ENCODE data around the gene DIP2B. TPM values are rescaled to one million over a fixed set of nuclear protein-coding genes. Genes with fewer than 3 reads are reported as not detected.
A peak's percentile ranks its signal among the peaks of the same experiment; 100 is the strongest.
"Not testable (repeated sequence)": the region's sequence is repeated elsewhere in the genome, so short reads cannot be mapped to it uniquely, and the experiment has no call there.

The DIP2B gene
- total and polyA plus RNA-seq, 2 donors (not counting 1 experiment from before 2014, with no cell fraction given), result 12.6 to 21.0 TPM

GRCh38 chr12:50488801-50489200, 16.0 kb upstream of the DIP2B start:
- Histone ChIP-seq H3K4me3 (replicated peaks in 1 of 4; ENCODE audit: control extremely low read depth in 1 of 4, insufficient read depth in 1 of 4, low read depth in 3 of 4, low read length in 4 of 4) (no peak overlapping the region), H3K4me2 (ENCODE audit: extremely low read depth, insufficient read depth, low read length) (no peak overlapping the region), H3K27ac (ENCODE audit: insufficient read depth, low read length) (no peak overlapping the region), H3K9me3 (ENCODE audit: control insufficient read depth, insufficient read depth, low read depth, low read length) (no peaks in the 10 kb centered on the region), H3K79me2 (ENCODE audit: control insufficient read depth, insufficient read depth, low read length) (no peaks in the 10 kb centered on the region), H4K20me1 (ENCODE audit: control insufficient read depth, extremely low read depth, insufficient read depth, low read length) (no peaks in the 10 kb centered on the region), H2AFZ (ENCODE audit: low read length) (no peak overlapping the region), H3K36me3 (ENCODE audit: control insufficient read depth, insufficient read depth, low read length) (no peaks in the 10 kb centered on the region), H3K4me1 (ENCODE audit: control insufficient read depth, extremely low read depth, insufficient read depth, low read length) (no peaks in the 10 kb centered on the region), H3K27me3 (ENCODE audit: control insufficient read depth, insufficient read depth, low read length) (no peaks in the 10 kb centered on the region), H3K9ac (ENCODE audit: insufficient read depth, low read length) (no peak overlapping the region)
- TF ChIP-seq EZH2 (IDR thresholded peaks at IDR 0.05; ENCODE audit: low read length, missing control alignments) (no peak), CTCF (conservative IDR thresholded peaks at IDR 0.05 in 1 of 2, IDR thresholded peaks at IDR 0.05 in 1 of 2; ENCODE audit: low read depth in 1 of 2, low read length in 2 of 2) (no peak)
- DNase-seq (ENCODE audit: low read depth in 2 of 2), result no peak

- not testable (repeated sequence) for H3K27me3 ChIP-seq (ENCODE audit: control insufficient read depth, insufficient read depth, low read length); H3K9ac ChIP-seq (ENCODE audit: insufficient read depth, low read length); H3K9me3 ChIP-seq (ENCODE audit: control insufficient read depth, insufficient read depth, low read depth, low read length); H3K27ac ChIP-seq (ENCODE audit: insufficient read depth, low read length); H3K36me3 ChIP-seq (ENCODE audit: control insufficient read depth, insufficient read depth, low read length); H2AFZ ChIP-seq (ENCODE audit: low read length); H3K4me2 ChIP-seq (ENCODE audit: extremely low read depth, insufficient read depth, low read length); H3K79me2 ChIP-seq (ENCODE audit: control insufficient read depth, insufficient read depth, low read length); H3K4me1 ChIP-seq (ENCODE audit: control insufficient read depth, extremely low read depth, insufficient read depth, low read length); H4K20me1 ChIP-seq (ENCODE audit: control insufficient read depth, extremely low read depth, insufficient read depth, low read length); H3K4me3 ChIP-seq (replicated peaks in 1 of 4; ENCODE audit: control extremely low read depth in 1 of 4, insufficient read depth in 1 of 4, low read depth in 3 of 4, low read length in 4 of 4)
- DNase-seq (ENCODE audit: low read depth in 2 of 2), result peak; percentile 18 to 23
Observed at GRCh38 chr12:50498119-50498518, 6.7 kb upstream of the DIP2B start.

GRCh38 chr12:50505675-50506530, 1.1 kb downstream of the DIP2B start:
- H3K4me1 ChIP-seq (ENCODE audit: control insufficient read depth, extremely low read depth, insufficient read depth, low read length), result no peaks in the 10 kb centered on the region
- no peaks in the 10 kb centered on the region for H3K9me3 ChIP-seq (ENCODE audit: control insufficient read depth, insufficient read depth, low read depth, low read length)
- peak overlapping the region; percentile 73 to 91 (median 86) for H3K4me3 ChIP-seq (replicated peaks in 1 of 4; ENCODE audit: control extremely low read depth in 1 of 4, insufficient read depth in 1 of 4, low read depth in 3 of 4, low read length in 4 of 4)
- peak overlapping the region; percentile 94 for H3K4me2 ChIP-seq (ENCODE audit: extremely low read depth, insufficient read depth, low read length)
- no peaks in the 10 kb centered on the region for H3K36me3 ChIP-seq (ENCODE audit: control insufficient read depth, insufficient read depth, low read length)
- H3K79me2 ChIP-seq (ENCODE audit: control insufficient read depth, insufficient read depth, low read length), result peaks cover 32% of the 10 kb centered on the region
- H3K27ac ChIP-seq (ENCODE audit: insufficient read depth, low read length), result peak overlapping the region; percentile 80
- peak overlapping the region; percentile 83 for H3K9ac ChIP-seq (ENCODE audit: insufficient read depth, low read length)
- no peaks in the 10 kb centered on the region for H3K27me3 ChIP-seq (ENCODE audit: control insufficient read depth, insufficient read depth, low read length)
- no peaks in the 10 kb centered on the region for H4K20me1 ChIP-seq (ENCODE audit: control insufficient read depth, extremely low read depth, insufficient read depth, low read length)
- DNase-seq (ENCODE audit: low read depth in 2 of 2), result peak; percentile 10 to 25
- H2AFZ ChIP-seq (ENCODE audit: low read length), result peak overlapping the region; percentile 65
- no peak for TF ChIP-seq CTCF (conservative IDR thresholded peaks at IDR 0.05 in 1 of 2, IDR thresholded peaks at IDR 0.05 in 1 of 2; ENCODE audit: low read depth in 1 of 2, low read length in 2 of 2)
- TF ChIP-seq EZH2 (IDR thresholded peaks at IDR 0.05; ENCODE audit: low read length, missing control alignments), result no peak
